ENCODE data around the gene MYT1. TPM values are rescaled to one million over a fixed set of nuclear protein-coding genes. Genes with fewer than 3 reads are reported as not detected.

Gene MYT1
- total and polyA plus RNA-seq, 4 donors = under 0.01 to 6.5 (median 0.08) TPM

GRCh38 chr20:64254156-64254555 lies 89.9 kb downstream of the MYT1 start:
- WGBS = 94% methylated on average over 5 of the region's 5 CpGs
- DNase-seq (ENCODE audit: low spot score) = peak; percentile 32

More at GRCh38 chr20:64254156-64254555, 89.9 kb downstream of the MYT1 start:
- Histone ChIP-seq H3K9ac (ENCODE audit: low read depth in 1 of 2, low read length in 2 of 2) (no peak overlapping the region), H3K27me3 (ENCODE audit: control insufficient read depth in 4 of 4, insufficient read depth in 4 of 4, low read length in 3 of 4) (no peaks in the 10 kb centered on the region), H3K4me3 (ENCODE audit: low read depth in 1 of 3, low read length in 3 of 3) (no peak overlapping the region), H3K36me3 (ENCODE audit: control insufficient read depth in 4 of 4, insufficient read depth in 3 of 4, low read depth in 1 of 4, low read length in 3 of 4) (no peaks in the 10 kb centered on the region), H3K9me3 (ENCODE audit: control insufficient read depth in 4 of 4, low read length in 3 of 4) (no peaks in the 10 kb centered on the region), H3K27ac (ENCODE audit: low read depth in 1 of 2, low read length in 2 of 2) (no peak overlapping the region), H3K4me1 (ENCODE audit: control insufficient read depth in 4 of 4, insufficient read depth in 4 of 4, low read length in 3 of 4) (peaks cover 0 to 25% (median 16%) of the 10 kb centered on the region in 4 donors)
- TF ChIP-seq HNF4A (conservative IDR thresholded peaks at IDR 0.05) (no peak), RXRA (IDR thresholded peaks at IDR 0.05) (no peak), RAD21 (IDR thresholded peaks at IDR 0.05) (no peak), FOXA1 (IDR thresholded peaks at IDR 0.05) (no peak), REST (IDR thresholded peaks at IDR 0.05) (no peak), TAF1 (conservative IDR thresholded peaks at IDR 0.05) (no peak), HNF4G (IDR thresholded peaks at IDR 0.05) (no peak), ATF3 (IDR thresholded peaks at IDR 0.05) (no peak), SP1 (IDR thresholded peaks at IDR 0.05) (no peak), ZBTB33 (IDR thresholded peaks at IDR 0.05) (no peak), GABPA (IDR thresholded peaks at IDR 0.05 in 1 of 2, conservative IDR thresholded peaks at IDR 0.05 in 1 of 2) (no peak), MAX (IDR thresholded peaks at IDR 0.05) (no peak), CTCF (IDR thresholded peaks at IDR 0.05; ENCODE audit: low read depth, low read length, missing input control) (no peak), EGR1 (IDR thresholded peaks at IDR 0.05; ENCODE audit: low read depth in 2 of 2) (no peak), YY1 (IDR thresholded peaks at IDR 0.05) (no peak), JUND (IDR thresholded peaks at IDR 0.05) (no peak), NR2F2 (IDR thresholded peaks at IDR 0.05) (no peak)
